ENCODE data around the gene SFRP2.

SFRP2 gene

DNA sequence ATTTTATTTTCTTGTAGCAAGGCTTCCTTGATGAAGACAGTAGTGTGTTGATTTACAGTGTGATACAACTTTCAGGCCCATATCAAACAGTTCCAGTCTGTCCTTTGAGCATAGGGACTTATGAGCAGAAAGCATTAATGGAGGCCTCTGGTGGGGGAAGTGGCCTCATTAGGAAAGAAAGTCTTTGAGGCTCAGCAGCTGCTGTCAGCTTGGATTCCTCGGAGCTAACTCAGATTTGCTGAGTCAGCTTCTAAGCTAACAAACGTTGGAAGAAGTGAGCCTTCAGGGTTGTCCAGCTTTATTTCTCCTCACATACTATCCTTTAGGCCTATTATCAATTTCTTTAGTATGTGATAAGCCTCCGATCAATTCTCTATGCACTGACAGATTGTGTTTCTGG lies 15.8 kb upstream of the SFRP2 start:
- no peak for TF ChIP-seq POU2F2 (IDR thresholded peaks at IDR 0.05; ENCODE audit: low read depth, low read length)
- TF ChIP-seq POLR2AphosphoS5 (IDR thresholded peaks at IDR 0.05; ENCODE audit: low read depth, low read length): no peak
- TF ChIP-seq PAX5 (IDR thresholded peaks at IDR 0.05; ENCODE audit: insufficient read depth, low read length, severe bottlenecking): no peak
- no peak for TF ChIP-seq SPI1 (IDR thresholded peaks at IDR 0.05; ENCODE audit: low read depth, low read length)
- TF ChIP-seq POLR2A (IDR thresholded peaks at IDR 0.05; ENCODE audit: low read depth, low read length): no peak
- no peak for TF ChIP-seq TAF1 (IDR thresholded peaks at IDR 0.05; ENCODE audit: low read depth, low read length)
- DNase-seq (ENCODE audit: insufficient read length, low spot score) (no peak), FAIRE-seq (no peak)

DNA sequence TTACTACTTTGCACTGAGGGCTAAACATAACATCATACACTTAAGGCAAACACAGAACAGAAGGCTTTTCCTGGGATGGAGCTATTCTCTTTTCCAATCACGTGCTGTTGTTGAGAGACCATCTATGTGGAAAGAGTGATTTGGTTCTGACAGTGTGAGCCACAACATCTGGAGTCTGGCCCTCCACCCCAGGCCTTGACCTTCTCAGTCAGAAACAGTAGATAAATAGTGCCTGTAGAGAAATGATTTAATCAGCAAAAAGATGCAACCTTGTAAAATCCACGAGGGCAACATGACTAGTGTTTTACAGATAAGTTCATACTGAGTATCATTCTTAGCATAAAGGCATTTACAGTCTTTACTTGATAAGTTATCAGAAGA lies 10.8 kb upstream of the SFRP2 start:
- FAIRE-seq: no peak
- DNase-seq (ENCODE audit: insufficient read length, low spot score): no peak
- TF ChIP-seq POLR2A (IDR thresholded peaks at IDR 0.05; ENCODE audit: low read depth, low read length) (no peak), POLR2AphosphoS5 (IDR thresholded peaks at IDR 0.05; ENCODE audit: low read depth, low read length) (no peak), SPI1 (IDR thresholded peaks at IDR 0.05; ENCODE audit: low read depth, low read length) (no peak), TAF1 (IDR thresholded peaks at IDR 0.05; ENCODE audit: low read depth, low read length) (no peak), PAX5 (IDR thresholded peaks at IDR 0.05; ENCODE audit: insufficient read depth, low read length, severe bottlenecking) (no peak), POU2F2 (IDR thresholded peaks at IDR 0.05; ENCODE audit: low read depth, low read length) (no peak)

DNA sequence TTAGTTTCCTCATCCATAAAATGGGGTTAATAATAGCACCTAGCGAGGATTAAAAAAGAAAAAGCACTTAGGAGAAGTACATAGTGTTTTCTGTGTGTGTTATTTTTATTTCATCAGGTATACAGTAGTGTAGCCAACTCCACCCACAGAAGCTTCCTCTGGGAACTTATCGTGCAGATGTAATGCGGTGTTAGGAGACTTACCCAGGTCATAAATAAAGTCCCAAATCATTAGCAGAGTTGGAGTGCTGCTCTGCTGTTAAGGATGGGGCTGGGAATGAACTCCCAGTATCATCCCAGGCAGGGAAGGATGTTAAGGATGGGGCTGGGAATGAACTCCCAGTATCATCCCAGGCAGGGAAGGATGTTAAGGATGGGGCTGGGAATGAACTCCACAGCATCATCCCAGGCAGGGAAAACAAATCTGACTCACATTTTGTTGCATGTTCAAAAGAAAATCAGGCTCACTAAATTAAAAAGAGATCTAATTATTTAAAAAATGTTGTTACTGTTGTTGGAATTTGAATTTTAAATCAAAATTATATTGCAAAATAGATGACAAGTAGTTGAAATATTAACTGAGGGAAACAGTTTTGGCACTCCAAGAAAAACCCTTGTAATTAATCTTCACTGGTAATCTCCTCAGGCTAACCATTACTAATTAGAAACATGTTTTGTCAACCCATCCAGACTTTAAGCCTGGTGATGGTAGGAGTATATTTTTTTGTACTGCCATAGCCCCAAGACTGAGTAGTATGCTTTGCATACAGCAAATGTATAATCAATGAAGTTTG lies 10.2 kb upstream of the SFRP2 start:
- no peak for TF ChIP-seq POLR2AphosphoS5 (IDR thresholded peaks at IDR 0.05; ENCODE audit: low read depth, low read length)
- no peak for TF ChIP-seq POLR2A (IDR thresholded peaks at IDR 0.05; ENCODE audit: low read depth, low read length)
- TF ChIP-seq SPI1 (IDR thresholded peaks at IDR 0.05; ENCODE audit: low read depth, low read length): no peak
- TF ChIP-seq POU2F2 (IDR thresholded peaks at IDR 0.05; ENCODE audit: low read depth, low read length): no peak
- no peak for TF ChIP-seq PAX5 (IDR thresholded peaks at IDR 0.05; ENCODE audit: insufficient read depth, low read length, severe bottlenecking)
- TF ChIP-seq TAF1 (IDR thresholded peaks at IDR 0.05; ENCODE audit: low read depth, low read length): no peak
- DNase-seq (ENCODE audit: insufficient read length, low spot score) (no peak), FAIRE-seq (no peak)

DNA sequence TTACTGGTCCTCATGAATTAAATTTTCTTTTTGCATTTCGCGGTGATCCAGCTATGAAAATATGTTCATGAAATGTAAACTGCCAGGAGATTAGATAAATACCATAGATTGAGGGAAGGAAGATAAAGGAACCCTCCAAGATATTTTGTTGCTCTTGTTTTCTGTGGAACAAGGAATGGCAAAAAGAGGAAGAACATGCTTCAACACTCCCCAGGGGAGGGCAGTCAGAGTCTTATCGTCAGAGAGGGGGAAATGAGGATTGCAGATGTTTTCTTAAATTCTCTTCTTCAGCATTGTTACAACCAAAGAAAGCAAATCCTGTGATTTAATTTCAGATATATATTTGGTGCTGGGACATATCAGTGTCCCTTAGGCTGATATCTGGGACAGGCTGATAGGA lies 9.5 kb upstream of the SFRP2 start:
- no peak for FAIRE-seq
- TF ChIP-seq POU2F2 (IDR thresholded peaks at IDR 0.05; ENCODE audit: low read depth, low read length): no peak
- no peak for TF ChIP-seq PAX5 (IDR thresholded peaks at IDR 0.05; ENCODE audit: insufficient read depth, low read length, severe bottlenecking)
- TF ChIP-seq POLR2A (IDR thresholded peaks at IDR 0.05; ENCODE audit: low read depth, low read length): no peak
- TF ChIP-seq TAF1 (IDR thresholded peaks at IDR 0.05; ENCODE audit: low read depth, low read length): no peak
- TF ChIP-seq POLR2AphosphoS5 (IDR thresholded peaks at IDR 0.05; ENCODE audit: low read depth, low read length): no peak
- no peak for TF ChIP-seq SPI1 (IDR thresholded peaks at IDR 0.05; ENCODE audit: low read depth, low read length)
- no peak for DNase-seq (ENCODE audit: insufficient read length, low spot score)

DNA sequence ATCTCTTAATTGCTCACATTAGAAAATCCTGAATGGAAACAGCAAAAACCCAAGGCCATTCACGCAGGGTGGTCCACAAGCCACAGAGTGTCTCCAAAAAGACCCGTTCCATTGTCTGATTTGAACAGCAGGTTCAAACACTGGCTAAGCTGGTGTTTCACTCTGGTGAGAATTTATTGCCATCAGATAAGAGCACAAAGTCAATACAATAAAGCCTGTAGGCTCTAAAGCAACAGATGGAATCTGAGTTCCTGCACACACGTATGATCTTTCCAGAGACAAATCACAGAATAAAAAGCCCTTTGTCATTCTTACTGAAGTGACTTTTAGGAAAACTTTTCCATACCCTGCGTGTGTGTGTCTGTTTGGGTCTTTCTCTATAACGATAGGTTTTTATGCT lies 5.1 kb upstream of the SFRP2 start:
- TF ChIP-seq POLR2A (IDR thresholded peaks at IDR 0.05; ENCODE audit: low read depth, low read length) (no peak), SPI1 (IDR thresholded peaks at IDR 0.05; ENCODE audit: low read depth, low read length) (no peak), PAX5 (IDR thresholded peaks at IDR 0.05; ENCODE audit: insufficient read depth, low read length, severe bottlenecking) (no peak), POLR2AphosphoS5 (IDR thresholded peaks at IDR 0.05; ENCODE audit: low read depth, low read length) (no peak), TAF1 (IDR thresholded peaks at IDR 0.05; ENCODE audit: low read depth, low read length) (no peak), POU2F2 (IDR thresholded peaks at IDR 0.05; ENCODE audit: low read depth, low read length) (no peak)
- no peak for FAIRE-seq
- DNase-seq (ENCODE audit: insufficient read length, low spot score): no peak

DNA sequence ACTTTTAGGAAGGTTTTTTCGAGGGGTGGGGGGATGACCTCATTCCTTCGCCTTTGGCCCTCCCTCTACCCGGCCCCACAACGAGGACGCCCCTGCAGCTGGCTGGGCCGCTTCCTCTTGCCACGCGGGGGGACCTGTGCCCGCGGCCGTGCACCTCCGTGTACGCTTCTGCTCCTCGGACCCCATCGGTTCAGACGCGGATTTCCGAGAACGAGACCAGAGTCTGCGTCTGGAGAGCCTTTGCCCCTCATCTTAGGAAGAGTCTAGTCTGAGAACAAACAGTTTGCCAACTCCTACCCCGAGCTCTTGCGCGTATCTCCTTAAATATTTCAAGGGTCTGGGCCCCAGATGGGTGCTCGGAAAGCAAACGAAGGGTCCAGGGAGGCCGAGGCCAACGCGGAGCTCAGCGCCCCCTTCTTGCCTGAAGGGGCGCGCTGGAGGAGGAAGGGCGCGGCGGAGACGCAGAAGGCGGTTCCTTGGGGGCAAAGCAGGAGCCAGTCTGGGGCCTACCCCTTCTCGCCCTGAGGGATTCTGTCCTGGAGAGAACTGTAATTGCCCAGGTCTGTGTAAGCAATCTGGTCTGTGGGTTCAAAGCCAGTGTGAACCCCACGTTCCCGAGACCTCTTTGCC lies 3.9 kb upstream of the SFRP2 start:
- no peak for FAIRE-seq
- DNase-seq (ENCODE audit: insufficient read length, low spot score): no peak
- no peak for TF ChIP-seq POLR2A (IDR thresholded peaks at IDR 0.05; ENCODE audit: low read depth, low read length)
- TF ChIP-seq TAF1 (IDR thresholded peaks at IDR 0.05; ENCODE audit: low read depth, low read length): no peak
- TF ChIP-seq POLR2AphosphoS5 (IDR thresholded peaks at IDR 0.05; ENCODE audit: low read depth, low read length): no peak
- no peak for TF ChIP-seq POU2F2 (IDR thresholded peaks at IDR 0.05; ENCODE audit: low read depth, low read length)
- TF ChIP-seq PAX5 (IDR thresholded peaks at IDR 0.05; ENCODE audit: insufficient read depth, low read length, severe bottlenecking): no peak
- no peak for TF ChIP-seq SPI1 (IDR thresholded peaks at IDR 0.05; ENCODE audit: low read depth, low read length)

DNA sequence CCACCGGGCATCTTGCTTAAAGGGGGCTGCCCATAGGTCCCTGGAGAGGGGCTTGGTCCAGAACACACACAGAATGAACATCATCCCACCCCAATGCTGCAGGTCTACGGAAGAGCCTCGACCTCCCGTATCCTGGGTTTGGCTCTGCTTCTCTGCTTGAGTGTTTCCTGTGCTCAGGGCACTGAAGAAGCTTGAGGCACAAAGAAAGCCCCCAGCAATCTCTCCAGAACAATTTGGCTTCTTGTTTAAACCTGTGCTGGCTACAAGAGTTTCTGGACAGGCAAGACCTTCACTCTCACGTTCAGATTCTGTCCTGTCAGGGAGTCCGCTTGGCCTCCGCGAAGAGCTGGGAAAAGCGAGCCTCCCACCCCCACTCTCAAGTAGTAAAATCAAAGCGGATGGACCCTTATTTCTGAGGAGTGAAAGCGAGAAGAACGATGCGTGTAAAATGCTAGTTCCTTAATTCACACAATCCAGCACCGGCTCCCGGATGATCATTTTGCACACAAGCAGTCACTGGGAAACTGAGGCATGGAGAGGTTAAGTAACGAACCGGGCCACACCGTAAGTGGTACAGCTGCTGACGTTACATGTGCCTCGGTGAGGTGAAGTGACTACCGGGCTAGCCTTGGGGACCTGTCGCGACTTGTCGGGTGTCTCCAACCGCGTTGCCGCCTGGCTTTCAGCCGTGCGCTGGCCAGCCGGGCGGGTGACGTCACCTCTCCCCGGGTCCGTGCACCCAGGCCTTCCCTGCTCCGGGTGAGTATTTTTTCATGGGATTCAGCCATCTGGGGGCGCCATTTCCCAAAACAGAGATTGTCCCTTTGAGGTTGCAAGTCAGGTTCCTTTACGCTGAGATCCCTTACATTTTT lies 3.1 kb upstream of the SFRP2 start:
- FAIRE-seq (no peak), DNase-seq (ENCODE audit: insufficient read length, low spot score) (no peak)
- no peak for TF ChIP-seq POU2F2 (IDR thresholded peaks at IDR 0.05; ENCODE audit: low read depth, low read length)
- TF ChIP-seq TAF1 (IDR thresholded peaks at IDR 0.05; ENCODE audit: low read depth, low read length): no peak
- TF ChIP-seq PAX5 (IDR thresholded peaks at IDR 0.05; ENCODE audit: insufficient read depth, low read length, severe bottlenecking): no peak
- TF ChIP-seq SPI1 (IDR thresholded peaks at IDR 0.05; ENCODE audit: low read depth, low read length): no peak

DNA sequence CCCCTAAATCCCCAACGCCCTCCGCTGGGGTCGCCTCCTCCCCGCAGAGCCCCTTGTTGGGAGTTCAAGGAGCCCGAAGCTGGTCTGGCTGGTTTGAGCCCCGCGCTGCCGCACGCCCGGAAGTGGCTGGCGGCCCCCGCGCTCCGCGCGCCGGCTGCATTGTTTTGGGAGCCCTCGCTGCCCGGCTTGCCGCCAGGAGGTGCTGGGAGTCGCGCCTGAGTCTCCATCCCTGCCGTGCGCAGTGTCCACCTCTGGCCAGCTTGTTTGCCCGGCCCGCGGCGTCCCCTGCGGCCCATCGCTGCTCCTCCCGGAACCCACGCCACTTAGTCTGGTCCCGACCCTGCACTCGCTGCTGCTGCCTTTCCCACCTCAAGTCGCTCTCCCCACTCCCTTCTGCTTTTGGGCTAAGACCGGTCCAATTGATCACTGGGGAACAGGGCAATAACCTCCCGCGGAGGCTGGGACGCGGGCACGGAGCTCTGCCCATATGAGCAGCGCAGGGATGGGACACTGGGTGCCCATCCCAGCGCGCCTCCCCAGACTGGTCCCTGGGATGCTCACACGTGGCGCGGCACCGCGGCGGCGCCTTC lies 2.2 kb upstream of the SFRP2 start:
- FAIRE-seq (no peak), DNase-seq (ENCODE audit: insufficient read length, low spot score) (no peak)
- TF ChIP-seq SPI1 (IDR thresholded peaks at IDR 0.05; ENCODE audit: low read depth, low read length): no peak

DNA sequence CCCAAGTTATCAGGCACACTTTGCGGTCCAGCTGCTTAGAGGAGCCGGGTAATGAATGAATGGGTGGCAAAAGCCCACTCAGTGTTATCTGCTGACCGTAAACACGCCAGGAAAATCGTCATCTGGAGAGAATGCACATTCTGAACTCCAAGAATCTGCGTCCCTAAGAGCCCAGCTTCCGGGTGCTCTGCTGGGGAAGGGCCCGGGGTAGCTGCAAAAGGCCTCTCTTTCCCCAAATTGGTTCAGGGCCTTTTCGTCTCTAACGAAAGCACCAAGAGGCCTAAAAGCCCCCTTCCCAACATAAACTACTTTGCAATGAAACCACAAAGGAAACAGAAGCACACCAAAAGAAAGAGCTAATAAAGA lies 1.6 kb upstream of the SFRP2 start:
- DNase-seq (ENCODE audit: insufficient read length, low spot score) (no peak), FAIRE-seq (no peak)
- no peak for TF ChIP-seq POU2F2 (IDR thresholded peaks at IDR 0.05; ENCODE audit: low read depth, low read length)
- TF ChIP-seq POLR2A (IDR thresholded peaks at IDR 0.05; ENCODE audit: low read depth, low read length): no peak
- TF ChIP-seq TAF1 (IDR thresholded peaks at IDR 0.05; ENCODE audit: low read depth, low read length): no peak
- no peak for TF ChIP-seq POLR2AphosphoS5 (IDR thresholded peaks at IDR 0.05; ENCODE audit: low read depth, low read length)
- no peak for TF ChIP-seq SPI1 (IDR thresholded peaks at IDR 0.05; ENCODE audit: low read depth, low read length)
- no peak for TF ChIP-seq PAX5 (IDR thresholded peaks at IDR 0.05; ENCODE audit: insufficient read depth, low read length, severe bottlenecking)

Measured in GM12891 (cell line).